ENCODE data around the gene PMFBP1.

Gene PMFBP1

DNA sequence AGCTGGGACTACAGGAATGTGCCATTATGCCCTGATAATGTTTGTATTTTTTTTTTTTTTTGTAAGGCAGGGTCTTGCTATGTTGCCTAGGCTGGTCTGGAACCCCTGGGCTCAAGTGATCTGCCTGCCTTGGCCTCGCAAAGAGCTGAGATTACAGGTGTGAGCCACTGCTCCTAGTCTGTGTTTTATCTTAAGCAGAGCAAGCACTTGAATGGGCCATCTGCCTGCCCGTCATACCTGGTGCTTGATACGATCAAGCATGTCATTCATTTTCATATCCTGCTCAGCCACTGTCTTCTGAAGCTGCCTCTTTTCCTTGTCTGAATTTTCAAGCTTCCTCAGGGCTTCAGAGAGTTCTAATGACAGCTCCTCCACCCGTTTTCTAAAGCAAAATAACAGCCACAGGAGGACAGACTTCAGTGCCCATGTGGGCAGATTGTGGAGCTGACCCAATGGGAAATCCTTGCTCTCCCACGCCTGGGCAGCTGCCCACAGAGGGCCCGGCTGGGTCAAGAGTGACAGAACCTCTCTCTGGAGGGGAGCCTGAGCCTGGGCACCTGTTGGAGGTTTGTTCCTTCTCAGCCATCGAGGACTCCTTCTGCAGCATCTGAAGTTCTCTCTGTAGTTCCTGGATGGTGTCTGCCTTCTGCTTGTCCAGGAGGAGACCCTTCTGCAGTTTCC lies 41.8 kb downstream of the PMFBP1 start:
- DNase-seq: no peak

DNA sequence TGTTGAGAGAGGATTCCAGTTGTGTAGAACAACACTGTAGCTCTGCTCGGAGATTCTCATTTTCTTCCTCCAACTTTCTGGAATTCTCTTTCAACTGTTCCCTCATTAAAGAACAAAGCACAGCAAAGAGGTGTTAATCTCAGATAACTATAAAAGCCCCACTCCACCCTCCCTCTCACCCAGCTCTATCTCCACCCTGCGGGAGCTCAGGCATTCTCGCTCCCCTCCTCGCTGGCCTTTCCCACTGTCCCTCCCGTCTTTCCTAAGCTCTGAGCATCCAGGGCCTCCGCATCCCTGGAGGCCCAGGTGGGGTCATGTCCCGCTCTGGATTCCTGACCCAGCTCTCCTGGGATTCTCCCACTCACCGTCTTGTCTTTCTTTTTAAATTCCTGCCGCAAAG lies 43.3 kb downstream of the PMFBP1 start:
- no peak for DNase-seq

- DNase-seq: no peak
These were observed 45.6 kb downstream of the PMFBP1 start for GRCh38 chr16:72126429-72126765.

DNA sequence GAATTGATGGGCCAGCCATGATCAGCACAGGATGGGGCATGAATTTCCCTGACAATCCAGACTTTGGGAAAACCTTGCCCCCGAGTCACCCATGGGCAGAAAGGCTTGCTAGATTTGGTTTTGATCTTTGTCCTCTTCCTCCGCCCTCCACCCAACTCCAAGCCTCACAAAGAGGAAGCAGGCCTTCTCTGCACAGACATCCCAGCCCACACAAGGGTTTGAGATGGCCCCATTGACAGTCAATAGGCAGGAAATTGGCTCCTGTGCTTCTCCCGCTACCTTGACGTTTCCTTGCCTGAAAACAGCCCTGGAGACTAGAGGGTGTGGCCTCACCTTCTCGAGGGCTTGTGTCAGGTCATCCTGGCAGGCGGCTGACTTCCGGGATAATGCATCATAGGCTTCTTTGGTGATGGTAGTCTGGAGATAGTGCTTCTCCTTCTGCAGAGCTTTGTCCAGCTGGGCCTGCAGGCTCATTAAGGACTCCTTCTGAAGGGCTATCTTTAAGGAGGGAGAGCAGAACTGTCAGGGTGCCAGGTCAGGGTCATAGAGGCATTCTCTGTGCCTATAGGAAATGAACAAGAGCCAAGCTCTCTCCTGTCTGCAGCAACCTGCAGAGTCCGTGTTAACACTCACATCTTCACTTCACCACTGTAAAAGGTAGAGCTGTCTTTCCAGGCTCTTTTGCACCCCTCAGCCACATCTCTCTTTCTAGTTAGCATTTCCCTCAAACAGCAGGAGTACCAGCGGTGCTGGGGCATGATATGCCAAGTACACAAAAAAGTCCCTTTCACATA lies 46.1 kb downstream of the PMFBP1 start:
- DNase-seq: no peak

DNA sequence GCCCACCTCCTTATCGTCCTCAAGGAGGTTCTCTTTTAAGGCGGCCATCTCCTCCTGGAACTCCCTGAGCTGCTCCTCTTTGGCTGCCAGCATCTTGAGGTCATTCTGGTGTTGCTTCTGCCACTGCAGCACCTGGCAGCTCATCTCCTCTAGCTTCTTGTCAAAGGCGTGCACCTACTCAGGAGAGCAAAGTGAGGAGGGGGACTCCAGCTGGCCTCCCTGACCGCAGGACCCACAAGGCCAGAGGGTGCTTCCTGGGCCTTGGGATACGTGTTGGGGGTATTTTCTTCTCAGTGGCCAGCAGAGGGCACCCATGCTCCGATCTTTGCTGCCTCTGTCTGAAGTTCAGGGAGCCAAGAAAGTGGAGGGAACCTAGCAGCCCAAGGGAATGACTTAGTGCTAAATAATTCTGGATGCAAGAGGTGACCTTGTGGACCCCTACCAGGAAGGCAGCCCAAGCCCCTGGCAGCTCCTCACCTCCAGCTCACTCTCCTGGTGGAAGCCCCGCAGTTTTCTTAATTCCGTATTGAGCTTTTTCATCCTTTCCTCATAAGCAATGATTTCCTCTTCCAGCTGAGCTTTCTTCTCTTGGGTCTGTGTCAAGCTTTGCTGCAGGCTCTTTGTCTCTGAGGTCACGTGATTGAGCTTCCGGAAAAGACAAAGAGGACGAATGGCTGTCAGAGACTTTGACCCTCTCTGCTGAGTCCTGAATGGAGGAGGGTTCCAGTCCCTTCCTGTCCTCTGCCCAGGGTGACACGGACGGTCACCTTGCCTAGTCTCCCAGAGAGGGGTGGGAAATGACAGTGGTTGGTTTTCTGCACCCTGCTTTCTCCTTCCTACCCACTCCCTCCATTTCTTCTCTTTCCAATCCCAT lies 47.0 kb downstream of the PMFBP1 start:
- peak; percentile 70 for DNase-seq

DNA sequence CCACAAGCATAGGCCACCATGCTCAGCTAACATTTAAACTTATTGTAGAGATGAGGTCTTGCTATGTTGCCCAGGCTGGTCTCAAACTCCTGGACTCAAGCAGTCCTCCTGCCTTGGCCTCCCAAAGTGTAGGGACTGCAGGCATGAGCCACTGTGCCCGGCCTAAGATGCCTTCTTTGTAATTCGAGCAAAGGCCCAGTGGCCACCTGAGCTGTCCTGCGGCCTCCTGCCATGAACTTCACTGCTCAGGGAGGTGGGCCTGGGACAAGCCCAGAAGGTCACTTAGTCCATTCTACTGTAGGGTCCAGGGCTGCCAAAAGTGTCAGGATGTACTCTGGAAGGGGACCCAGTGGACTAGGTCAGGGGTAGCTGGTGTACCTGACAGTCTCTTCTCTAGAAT lies 47.8 kb downstream of the PMFBP1 start:
- no peak for DNase-seq

DNA sequence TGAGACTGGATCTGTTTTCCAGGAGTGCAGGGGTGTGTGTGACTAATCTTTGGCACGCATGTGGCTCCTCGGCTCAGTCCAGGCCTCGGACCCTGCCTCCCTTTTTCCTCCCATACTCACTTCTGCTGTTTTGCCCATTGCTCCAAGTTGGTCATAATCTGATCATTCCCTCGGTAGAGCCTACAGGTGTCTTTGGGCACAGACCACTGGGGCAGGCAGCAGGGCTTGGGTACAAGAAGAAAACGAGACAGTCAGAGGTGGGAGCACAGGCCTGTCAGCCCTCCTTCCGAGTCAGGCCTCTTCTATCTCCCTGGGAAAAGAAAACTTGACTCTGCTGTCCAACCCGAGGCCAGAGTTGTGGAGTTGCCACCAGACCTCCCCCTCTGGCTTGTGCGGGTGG lies 48.5 kb downstream of the PMFBP1 start:
- DNase-seq: no peak

DNA sequence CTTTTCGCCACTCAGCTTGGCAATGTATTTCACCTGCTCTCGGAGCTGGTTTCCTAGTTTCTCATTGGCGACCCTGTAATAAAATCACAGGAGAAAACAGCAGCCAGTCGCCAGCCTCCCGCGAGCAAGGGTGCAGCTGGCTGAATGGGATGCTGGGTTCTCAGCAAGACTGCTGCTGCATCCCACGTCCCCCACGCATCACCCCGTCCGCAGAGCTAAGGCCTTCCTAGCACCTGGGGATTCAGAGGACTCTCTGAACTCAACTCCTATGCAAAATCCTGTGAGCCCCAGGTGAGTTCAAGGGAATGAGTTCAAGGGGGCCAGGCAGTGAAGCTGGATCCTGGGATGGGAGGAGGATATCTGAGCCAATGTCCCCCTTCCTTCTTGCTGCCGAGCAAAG lies 49.0 kb downstream of the PMFBP1 start:
- no peak for DNase-seq

- DNase-seq: no peak
These were observed 49.6 kb downstream of the PMFBP1 start for GRCh38 chr16:72122308-72122707.

DNA sequence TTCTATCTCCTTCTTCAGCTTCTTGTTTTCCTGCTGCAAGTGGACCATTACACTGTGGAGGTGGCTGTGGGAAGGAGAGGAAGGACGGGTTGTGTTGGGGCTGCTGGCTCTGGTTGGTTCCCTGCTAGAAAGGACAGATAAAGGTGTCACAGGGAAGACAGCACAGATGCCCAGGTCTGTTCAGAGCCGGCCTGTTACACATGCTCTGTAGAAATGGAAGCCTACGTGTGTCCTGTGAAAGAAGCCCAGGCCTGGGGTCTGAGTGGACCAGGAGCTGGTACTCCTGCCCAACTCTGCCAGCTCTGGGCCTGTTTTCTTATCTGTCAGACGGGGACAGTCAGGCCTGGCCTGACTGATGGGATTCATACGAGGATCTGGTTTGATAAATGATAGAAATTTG lies 51.9 kb downstream of the PMFBP1 start:
- no peak for DNase-seq

DNA sequence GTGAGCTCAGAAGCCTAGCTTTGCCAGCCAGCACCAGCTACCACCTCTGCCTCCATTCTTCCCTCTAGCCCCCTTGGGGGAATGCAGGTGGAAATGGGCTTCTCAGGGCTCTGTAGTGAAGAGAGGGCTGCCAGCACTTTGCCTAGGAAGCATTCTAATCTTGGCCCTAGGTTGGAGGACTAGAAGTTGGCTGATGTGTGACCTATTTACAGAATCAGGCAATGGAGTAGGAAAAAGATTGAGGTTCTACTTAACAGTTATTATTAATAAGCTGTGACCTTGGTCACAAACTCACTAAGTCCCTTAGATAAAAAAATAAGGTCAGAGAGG lies 58.4 kb downstream of the PMFBP1 start:
- no peak for DNase-seq

DNA sequence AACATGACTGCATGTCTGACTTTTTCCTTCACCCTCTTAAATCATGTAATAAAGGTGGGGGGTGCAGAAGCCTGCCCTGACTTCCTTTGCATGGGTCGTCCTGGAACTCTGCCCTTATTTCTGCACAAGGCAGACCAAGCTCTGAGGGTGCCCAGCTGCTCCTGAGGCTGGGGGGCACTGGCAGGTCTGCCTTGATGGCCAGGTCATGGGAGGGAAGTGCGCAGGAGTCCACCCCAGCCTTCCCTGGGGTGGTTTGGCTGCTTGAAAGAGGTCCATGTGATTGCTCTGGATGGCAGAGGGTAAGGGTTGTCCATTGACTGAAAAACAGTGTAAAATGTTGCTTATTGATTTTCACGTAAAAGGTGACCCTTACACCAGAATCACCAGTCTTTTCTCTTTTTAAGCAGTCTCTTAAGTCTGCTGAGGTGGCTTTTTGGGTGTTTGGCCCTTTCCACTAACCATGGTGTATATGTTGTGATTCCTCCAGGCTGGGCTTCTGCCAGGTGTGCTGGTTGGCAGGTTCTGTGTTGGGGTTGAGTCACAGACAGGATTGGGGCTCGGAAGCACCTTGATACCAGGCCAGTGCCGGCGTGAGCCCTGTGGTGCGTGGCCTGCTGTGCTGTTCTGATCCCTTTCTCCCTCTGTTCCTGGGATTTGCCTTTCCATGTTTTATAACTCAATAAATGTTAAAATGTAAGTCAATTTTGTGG lies 58.9 kb downstream of the PMFBP1 start:
- DNase-seq: no peak

GRCh38 chr16:72112452-72112792 lies 59.5 kb downstream of the PMFBP1 start:
- no peak for DNase-seq

DNA sequence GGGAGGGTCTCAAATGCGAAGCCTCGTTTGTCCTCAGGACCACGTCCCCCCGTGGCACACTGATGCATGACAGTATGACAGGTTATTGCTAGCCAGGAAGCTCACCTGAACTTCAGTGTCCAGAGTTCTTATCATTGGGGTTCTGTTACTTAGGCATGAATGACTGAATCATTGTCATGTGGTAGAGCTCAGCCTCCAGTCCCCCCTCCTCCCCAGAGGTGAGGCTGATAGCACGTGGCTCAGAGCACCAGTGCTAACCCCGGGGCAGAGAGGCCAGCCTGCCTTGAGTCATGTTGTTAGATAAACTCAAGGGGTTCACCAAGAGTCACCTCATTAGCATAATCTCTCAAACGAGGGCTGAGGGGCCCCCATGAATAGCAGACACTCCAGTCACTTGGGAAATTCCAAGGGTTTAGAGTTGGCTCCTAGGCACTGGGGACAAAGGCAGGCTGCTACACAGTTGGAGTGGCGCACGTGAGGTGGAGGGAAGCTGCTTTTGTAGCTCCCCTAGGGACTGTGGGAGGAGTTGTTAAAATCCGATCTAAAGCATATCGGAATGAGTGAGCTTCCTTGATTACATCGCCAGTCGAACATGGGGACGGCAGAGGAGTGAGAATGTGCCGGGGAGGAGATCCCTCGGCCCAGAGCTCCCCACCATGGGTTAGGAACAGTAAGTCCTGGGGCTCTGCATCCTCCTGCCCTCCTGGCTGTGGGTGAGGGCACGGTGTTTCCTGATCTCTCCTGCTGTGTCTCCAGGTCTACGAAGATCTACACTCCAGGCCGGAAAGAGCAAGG lies 60.1 kb downstream of the PMFBP1 start:
- DNase-seq: no peak

GRCh38 chr16:72110662-72111615 lies 61.0 kb downstream of the PMFBP1 start:
- DNase-seq: no peak

GRCh38 chr16:72109966-72110530 lies 61.9 kb downstream of the PMFBP1 start:
- DNase-seq: no peak

DNA sequence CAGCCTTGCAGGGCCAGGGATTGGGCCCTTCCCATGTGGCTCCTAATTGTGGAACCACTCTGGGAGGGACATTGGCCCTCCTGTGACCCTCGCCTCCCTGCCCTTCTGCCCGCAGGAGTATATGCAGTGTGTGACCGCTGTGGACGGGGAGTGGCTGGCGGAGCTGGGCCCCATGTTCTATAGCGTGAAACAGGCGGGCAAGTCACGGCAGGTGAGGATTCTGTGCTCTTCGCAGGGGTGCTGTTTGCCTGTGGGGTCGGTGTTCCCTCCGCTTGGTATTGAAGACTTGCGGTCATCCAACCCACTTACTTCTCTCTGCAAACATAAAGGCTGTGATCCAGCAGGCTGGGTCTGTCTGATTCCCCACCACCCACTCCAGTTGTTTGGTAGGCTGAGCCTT lies 62.7 kb downstream of the PMFBP1 start:
- DNase-seq: no peak

DNA sequence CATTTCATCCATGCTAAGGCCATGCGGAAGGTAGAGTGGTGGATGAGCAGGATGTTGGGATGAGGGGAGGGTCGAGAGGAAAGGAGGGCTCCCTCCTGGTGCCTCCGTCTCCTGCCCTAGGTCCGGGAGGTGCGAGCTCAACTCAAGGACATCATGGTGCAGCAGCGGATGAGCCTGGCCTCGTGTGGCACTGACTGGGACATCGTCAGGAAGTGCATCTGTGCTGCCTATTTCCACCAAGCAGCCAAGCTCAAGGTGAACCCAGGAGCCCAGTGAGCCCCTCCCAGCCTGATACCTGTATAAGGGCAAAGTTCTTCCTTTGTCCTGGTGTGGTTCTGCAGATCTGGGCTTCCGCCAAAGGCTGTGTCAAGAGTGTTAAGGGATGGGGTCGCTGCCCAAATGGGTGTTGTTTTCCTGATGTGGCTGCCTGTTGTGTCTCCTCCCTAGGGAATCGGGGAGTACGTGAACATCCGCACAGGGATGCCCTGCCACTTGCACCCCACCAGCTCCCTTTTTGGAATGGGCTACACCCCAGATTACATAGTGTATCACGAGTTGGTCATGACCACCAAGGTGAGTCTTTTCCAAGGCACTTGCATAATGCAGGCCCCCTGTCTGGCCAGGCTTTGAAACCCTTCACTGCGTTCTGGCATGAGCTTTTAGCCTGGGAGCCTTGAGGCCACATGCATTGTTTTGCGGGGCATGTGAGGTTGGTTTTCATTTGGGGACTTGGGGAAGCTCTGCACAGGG lies 63.4 kb downstream of the PMFBP1 start:
- DNase-seq: no peak

GRCh38 chr16:72107371-72107770 lies 64.6 kb downstream of the PMFBP1 start:
- no peak for DNase-seq

DNA sequence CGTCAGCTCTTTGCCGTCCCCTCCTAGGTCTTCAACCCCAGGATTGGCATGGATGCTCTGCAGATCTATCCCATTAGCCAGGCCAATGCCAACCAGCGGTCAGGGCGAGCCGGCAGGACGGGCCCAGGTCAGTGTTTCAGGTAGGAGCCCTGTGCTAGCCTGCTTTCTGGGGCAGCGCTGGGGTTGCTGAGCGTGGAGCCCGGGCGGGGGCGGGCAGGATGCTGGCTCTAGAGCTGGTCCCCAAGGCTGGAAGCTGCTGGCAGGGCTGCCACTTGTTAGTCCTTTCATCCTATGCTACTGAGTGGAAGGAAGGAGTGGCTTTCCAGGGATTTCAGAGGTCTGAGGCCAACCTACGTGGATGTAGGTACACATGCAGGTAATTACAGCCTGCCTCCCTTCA lies 66.0 kb downstream of the PMFBP1 start:
- no peak for DNase-seq
